ENCODE results near the gene EFHB. TPM values are rescaled to one million over a fixed set of nuclear protein-coding genes. Genes with fewer than 3 reads are reported as not detected.

EFHB gene, protein sequence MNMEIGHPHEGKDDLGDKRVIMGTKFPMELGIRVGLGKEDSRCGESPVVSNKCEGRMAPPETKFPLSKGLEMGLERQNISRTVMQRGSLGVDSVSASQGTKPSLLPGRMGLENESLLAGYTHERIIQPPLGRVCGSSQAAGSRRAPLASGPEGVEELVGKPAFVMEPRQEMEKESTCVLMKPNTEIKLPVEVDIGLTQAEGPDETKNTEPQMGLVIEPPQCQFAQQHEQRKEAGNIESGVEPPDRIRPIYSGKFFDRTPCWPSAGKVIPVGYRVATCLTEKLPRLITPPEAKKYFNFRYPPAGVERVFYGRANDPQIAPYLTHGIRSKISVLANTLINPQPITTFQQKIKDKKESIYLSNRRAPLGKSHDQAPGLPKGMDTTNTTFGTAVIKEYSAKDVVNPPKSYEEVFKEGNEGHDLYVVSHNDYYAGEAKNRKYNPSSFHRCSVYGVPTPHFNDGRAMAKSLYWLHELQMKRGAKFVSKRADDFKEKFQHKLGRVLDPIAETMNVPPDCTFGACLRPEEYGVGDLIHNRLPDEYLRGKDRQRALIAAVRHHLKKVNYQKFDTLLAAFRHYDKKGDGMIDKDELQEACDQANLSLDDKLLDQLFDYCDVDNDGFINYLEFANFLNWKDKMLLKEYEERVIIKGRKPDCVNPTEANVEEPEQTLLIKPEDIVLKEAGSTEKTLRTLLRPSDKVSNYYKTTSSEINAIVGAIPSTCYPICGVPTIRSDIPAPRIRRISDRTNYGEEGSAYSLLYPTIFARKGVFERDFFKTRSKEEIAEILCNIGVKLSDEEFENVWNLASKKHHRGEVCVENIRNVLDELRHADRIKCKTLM
- total RNA-seq, result 1 to 10 TPM in 2 of 3 donors, not detected in 1; 1.3 to 2.6 TPM

DNA sequence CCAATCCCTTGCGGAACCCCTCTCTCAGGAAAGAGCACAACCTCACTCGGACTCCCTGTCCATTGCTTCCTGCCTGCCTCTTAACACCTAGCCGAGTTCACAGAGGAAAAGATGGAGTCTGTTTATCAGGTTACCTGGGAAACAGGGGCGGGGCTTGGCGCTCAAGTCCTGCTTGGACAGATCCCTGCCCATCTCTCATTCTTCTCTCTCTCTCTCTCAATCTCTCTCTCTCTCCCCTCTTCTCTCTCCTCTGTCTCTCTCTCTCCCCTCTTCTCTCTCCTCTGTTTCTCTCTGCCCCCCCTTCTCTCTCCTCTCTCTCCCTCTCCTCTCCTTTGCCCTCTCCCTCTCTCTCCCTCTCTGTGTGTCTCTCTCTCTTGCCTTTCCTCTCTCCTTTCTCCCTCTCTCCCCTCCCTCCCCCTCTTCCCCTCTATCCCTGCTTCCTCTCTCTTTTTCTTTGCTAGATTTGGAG is at the start of gene EFHB:
TSS of gene EFHB (minus strand) at position 120 of the 469 bp plus-strand sequence. CDS start 199 bp downstream, outside the sequence.
- intact Hi-C loops (cut with DNase I; ENCODE audit: low total_unique reads), result no loop called here
- Histone ChIP-seq H3K4me3 (no peak within 1 kb of the TSS), H3K27ac (no peak within 1 kb of the TSS), H3K36me3 (no peaks in the 10 kb centered on the region), H3K27me3 (peaks cover 0 to 5% of the 10 kb centered on the region in 2 donors), H3K9me3 (no peaks in the 10 kb centered on the region), H3K4me1 (no peaks in the 10 kb centered on the region)
- no peak for DNase-seq (ENCODE audit: low spot score in 2 of 2)
- no peak for TF ChIP-seq CTCF (IDR thresholded peaks at IDR 0.05)
- TF ChIP-seq POLR2AphosphoS5 (IDR thresholded peaks at IDR 0.05), result no peak
- TF ChIP-seq POLR2A (IDR thresholded peaks at IDR 0.05), result no peak

DNA sequence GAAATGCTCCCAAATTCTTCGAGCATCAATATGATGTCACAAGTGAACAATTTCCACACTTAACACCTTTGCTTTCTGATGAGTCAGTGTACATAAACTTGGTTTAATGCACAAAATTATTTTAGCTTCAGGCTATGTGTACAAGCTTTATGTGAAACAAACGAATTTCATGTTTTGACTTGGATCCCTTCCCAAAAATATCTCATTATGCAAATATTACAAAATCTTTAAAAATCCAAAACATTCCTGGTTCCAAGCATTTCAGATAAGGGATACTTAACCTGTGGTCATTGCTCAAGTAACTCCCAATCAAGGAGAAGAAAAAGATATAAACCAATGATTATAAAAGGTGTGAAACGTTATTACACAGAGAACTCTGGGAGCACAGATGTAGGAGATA is 38.0 kb upstream of the EFHB start:
- no peak overlapping the region for H3K27ac ChIP-seq
- DNase-seq (ENCODE audit: low spot score in 2 of 2), result no peak
- TF ChIP-seq CTCF (IDR thresholded peaks at IDR 0.05) (no peak), POLR2AphosphoS5 (IDR thresholded peaks at IDR 0.05) (no peak), POLR2A (IDR thresholded peaks at IDR 0.05) (no peak)
- H3K4me1 ChIP-seq, result no peaks in the 10 kb centered on the region
- no peaks in the 10 kb centered on the region for H3K9me3 ChIP-seq
- no peaks in the 10 kb centered on the region for H3K36me3 ChIP-seq
- no peak overlapping the region for H3K4me3 ChIP-seq
- no peaks in the 10 kb centered on the region for H3K27me3 ChIP-seq
- intact Hi-C loops (cut with DNase I; ENCODE audit: low total_unique reads), result no loop called here

- intact Hi-C loops (cut with DNase I; ENCODE audit: low total_unique reads), result no loop called here
- TF ChIP-seq CTCF (IDR thresholded peaks at IDR 0.05) (no peak), POLR2AphosphoS5 (IDR thresholded peaks at IDR 0.05) (no peak), POLR2A (IDR thresholded peaks at IDR 0.05) (no peak)
- no peaks in the 10 kb centered on the region for H3K36me3 ChIP-seq
- H3K4me1 ChIP-seq, result no peaks in the 10 kb centered on the region
- no peaks in the 10 kb centered on the region for H3K27me3 ChIP-seq
- no peaks in the 10 kb centered on the region for H3K9me3 ChIP-seq
- no peak for DNase-seq (ENCODE audit: low spot score in 2 of 2)
- no peak overlapping the region for H3K4me3 ChIP-seq
- H3K27ac ChIP-seq, result no peak overlapping the region
These were observed 36.3 kb upstream of the EFHB start for GRCh38 chr3:19970327-19970726.

DNA sequence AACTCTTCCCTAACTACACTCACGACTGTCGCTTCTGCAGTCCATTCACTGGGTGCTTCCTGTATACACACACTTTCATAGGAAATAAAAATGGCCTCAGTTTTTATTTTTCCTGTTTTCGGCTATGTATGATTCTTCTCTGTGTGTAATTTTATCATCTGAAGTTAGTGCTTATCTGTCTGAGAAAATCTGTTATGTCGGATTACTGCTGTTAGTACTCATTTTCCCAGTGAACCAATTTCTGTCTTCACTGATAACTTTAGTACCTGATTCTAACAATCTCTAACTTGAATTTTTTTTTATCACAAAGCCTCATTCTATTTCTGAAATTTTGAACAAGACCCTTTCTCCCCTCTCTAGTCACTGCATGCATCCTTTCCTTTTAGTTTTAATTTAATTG is 33.8 kb upstream of the EFHB start:
- Histone ChIP-seq H3K4me1 (no peaks in the 10 kb centered on the region), H3K4me3 (no peak overlapping the region), H3K9me3 (no peaks in the 10 kb centered on the region), H3K36me3 (no peaks in the 10 kb centered on the region), H3K27me3 (no peaks in the 10 kb centered on the region), H3K27ac (no peak overlapping the region)
- TF ChIP-seq CTCF (IDR thresholded peaks at IDR 0.05) (no peak), POLR2A (IDR thresholded peaks at IDR 0.05) (no peak), POLR2AphosphoS5 (IDR thresholded peaks at IDR 0.05) (no peak)
- intact Hi-C loops (cut with DNase I; ENCODE audit: low total_unique reads), result no loop called here
- no peak for DNase-seq (ENCODE audit: low spot score in 2 of 2)

GRCh38 chr3:19967208-19967607 is 33.2 kb upstream of the EFHB start:
- TF ChIP-seq POLR2A (IDR thresholded peaks at IDR 0.05), result no peak
- no peak for TF ChIP-seq CTCF (IDR thresholded peaks at IDR 0.05)
- no peak for TF ChIP-seq POLR2AphosphoS5 (IDR thresholded peaks at IDR 0.05)
- Histone ChIP-seq H3K27me3 (no peaks in the 10 kb centered on the region), H3K9me3 (no peaks in the 10 kb centered on the region), H3K27ac (no peak overlapping the region), H3K4me1 (no peaks in the 10 kb centered on the region), H3K36me3 (no peaks in the 10 kb centered on the region), H3K4me3 (no peak overlapping the region)
- intact Hi-C loops (cut with DNase I; ENCODE audit: low total_unique reads), result no loop called here
- DNase-seq (ENCODE audit: low spot score in 2 of 2), result no peak

Measured in breast epithelium (tissue), 4 donors.